ENCODE results near the gene LARP1B.

The LARP1B gene

GRCh38 chr4:128191115-128191781 is 130.1 kb downstream of the LARP1B start:
- TF ChIP-seq CTCF (IDR thresholded peaks at IDR 0.05; ENCODE audit: low read depth, low read length) = peak; percentile 83
- DNase-seq (ENCODE audit: extremely low read depth, low read depth) = peak; percentile 45

GRCh38 chr4:128220286-128221235 is 159.4 kb downstream of the LARP1B start:
- no peak for DNase-seq (ENCODE audit: extremely low read depth, low read depth)
- TF ChIP-seq CTCF (IDR thresholded peaks at IDR 0.05; ENCODE audit: low read depth, low read length) = peak; percentile 15

- TF ChIP-seq CTCF (IDR thresholded peaks at IDR 0.05; ENCODE audit: low read depth, low read length) = no peak
- DNase-seq (ENCODE audit: extremely low read depth, low read depth) = no peak
Observed at GRCh38 chr4:128221586-128221985, 160.5 kb downstream of the LARP1B start.

- peak; percentile 35 for DNase-seq (ENCODE audit: extremely low read depth, low read depth)
- TF ChIP-seq CTCF (IDR thresholded peaks at IDR 0.05; ENCODE audit: low read depth, low read length) = no peak
Observed at GRCh38 chr4:128225148-128225547, 164.0 kb downstream of the LARP1B start.

GRCh38 chr4:128227991-128228571 is 167.0 kb downstream of the LARP1B start:
- no peak for TF ChIP-seq CTCF (IDR thresholded peaks at IDR 0.05; ENCODE audit: low read depth, low read length)
- no peak for DNase-seq (ENCODE audit: extremely low read depth, low read depth)

DNA sequence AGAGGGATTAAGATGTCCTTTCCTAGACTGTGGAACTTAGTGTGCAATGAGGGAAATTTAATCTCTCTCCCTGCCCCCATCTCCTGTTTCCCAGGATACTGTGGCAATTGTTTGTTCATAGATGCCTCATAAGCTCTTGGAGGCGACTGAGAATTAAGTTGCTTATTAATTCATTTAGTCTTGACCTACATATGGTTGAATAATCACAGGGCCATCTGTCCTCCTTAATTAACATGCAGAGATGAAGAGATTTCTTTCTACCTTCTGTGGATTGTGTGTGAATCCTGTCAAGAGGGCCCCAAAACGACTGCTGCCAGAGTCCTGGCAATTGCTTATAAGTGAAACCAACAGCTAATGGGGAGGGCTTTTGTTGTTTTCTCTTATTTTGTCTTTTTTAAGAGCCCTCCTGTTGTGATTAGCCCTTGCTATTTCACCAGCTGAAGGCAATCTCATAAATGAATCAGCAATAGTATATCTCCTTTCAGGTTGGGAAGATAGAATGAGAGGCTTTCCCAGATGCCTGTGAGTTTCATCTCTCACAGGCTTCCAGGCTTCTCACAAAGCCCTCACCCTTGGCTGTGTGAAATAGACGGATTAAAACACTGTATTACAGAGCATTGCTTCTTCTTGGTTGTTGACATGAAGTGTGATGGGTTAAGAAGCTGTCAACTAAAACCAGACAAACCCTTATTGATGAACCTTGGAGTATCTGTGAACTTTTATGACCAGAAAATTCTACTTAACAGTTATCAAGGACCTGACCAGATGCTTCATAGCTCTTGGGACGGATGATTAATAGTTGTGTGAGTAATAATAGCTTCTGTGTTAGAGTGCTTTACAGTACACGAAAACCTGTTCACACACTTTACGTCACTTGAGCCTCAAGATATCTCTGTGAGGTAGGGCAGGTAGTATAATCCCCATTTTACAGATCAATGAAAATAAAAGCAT is 168.0 kb downstream of the LARP1B start:
- TF ChIP-seq CTCF (IDR thresholded peaks at IDR 0.05; ENCODE audit: low read depth, low read length) = no peak
- DNase-seq (ENCODE audit: extremely low read depth, low read depth) = no peak
